ENCODE results near the gene DAAM1.

DNA sequence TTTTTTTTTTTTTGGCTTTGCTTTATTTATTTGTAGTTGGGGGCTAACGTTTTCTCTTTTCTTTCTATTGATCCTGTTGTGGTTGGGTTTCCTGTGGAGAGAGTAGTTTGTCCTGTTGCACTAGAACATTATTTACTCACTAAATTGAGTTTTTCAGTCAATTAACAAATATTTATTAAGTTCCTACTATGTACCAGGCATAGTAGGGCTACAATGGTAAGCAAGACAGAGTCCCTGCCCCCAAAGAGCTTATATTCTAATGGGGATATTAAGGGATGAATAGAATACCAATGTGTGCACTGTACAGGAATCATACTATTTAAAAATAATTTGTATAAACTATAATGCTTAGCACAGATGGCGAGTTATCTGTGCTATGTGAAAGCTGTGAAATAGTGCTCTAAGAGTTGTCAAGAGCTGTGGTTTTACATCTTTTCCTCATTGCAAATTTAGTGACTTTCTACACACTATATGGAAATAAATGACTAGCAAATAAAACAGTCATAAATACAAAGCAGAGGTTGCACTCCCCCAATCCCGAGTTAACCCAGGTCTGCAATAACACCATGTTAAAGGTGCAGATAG lies 181.8 kb downstream of the DAAM1 start:
- TF ChIP-seq, protein P1, sequence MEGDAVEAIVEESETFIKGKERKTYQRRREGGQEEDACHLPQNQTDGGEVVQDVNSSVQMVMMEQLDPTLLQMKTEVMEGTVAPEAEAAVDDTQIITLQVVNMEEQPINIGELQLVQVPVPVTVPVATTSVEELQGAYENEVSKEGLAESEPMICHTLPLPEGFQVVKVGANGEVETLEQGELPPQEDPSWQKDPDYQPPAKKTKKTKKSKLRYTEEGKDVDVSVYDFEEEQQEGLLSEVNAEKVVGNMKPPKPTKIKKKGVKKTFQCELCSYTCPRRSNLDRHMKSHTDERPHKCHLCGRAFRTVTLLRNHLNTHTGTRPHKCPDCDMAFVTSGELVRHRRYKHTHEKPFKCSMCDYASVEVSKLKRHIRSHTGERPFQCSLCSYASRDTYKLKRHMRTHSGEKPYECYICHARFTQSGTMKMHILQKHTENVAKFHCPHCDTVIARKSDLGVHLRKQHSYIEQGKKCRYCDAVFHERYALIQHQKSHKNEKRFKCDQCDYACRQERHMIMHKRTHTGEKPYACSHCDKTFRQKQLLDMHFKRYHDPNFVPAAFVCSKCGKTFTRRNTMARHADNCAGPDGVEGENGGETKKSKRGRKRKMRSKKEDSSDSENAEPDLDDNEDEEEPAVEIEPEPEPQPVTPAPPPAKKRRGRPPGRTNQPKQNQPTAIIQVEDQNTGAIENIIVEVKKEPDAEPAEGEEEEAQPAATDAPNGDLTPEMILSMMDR (IDR thresholded peaks at IDR 0.05): no peak
- no peak for TF ChIP-seq EZH2phosphoT487 (IDR thresholded peaks at IDR 0.05)
